Subcutaneous adipose tissue (tissue), 4 donors: ENCODE measurements around the gene CINP. TPM values are rescaled to one million over a fixed set of nuclear protein-coding genes. Genes with fewer than 3 reads are reported as not detected.

ENCODE experiments used
- total RNA-seq, 4 donors: library from RNA; depleted of rRNA; stranded (reverse); fragments of >200 nt; gene quantifications; one replicate each; pipeline ENCODE4 v1.1.0, GENCODE V29; 2016
- TF ChIP-seq, protein P1 (sequence below): fragments of 450-650 bp; IDR thresholded peaks from one replicate; pipeline ENCODE4 v1.5.1; 2016; ENCODE audit warnings: low read depth, mild to moderate bottlenecking, control low read depth, antibody characterized with exemption, moderate library complexity

The CINP gene
- total RNA-seq, 4 donors from 2014 or later: 21.8 to 41.1 (median 24.2) TPM

- TF ChIP-seq, protein P1, sequence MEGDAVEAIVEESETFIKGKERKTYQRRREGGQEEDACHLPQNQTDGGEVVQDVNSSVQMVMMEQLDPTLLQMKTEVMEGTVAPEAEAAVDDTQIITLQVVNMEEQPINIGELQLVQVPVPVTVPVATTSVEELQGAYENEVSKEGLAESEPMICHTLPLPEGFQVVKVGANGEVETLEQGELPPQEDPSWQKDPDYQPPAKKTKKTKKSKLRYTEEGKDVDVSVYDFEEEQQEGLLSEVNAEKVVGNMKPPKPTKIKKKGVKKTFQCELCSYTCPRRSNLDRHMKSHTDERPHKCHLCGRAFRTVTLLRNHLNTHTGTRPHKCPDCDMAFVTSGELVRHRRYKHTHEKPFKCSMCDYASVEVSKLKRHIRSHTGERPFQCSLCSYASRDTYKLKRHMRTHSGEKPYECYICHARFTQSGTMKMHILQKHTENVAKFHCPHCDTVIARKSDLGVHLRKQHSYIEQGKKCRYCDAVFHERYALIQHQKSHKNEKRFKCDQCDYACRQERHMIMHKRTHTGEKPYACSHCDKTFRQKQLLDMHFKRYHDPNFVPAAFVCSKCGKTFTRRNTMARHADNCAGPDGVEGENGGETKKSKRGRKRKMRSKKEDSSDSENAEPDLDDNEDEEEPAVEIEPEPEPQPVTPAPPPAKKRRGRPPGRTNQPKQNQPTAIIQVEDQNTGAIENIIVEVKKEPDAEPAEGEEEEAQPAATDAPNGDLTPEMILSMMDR: no peak
Measured at GRCh38 chr14:102373110-102373509, 10.4 kb upstream of the CINP start.

DNA sequence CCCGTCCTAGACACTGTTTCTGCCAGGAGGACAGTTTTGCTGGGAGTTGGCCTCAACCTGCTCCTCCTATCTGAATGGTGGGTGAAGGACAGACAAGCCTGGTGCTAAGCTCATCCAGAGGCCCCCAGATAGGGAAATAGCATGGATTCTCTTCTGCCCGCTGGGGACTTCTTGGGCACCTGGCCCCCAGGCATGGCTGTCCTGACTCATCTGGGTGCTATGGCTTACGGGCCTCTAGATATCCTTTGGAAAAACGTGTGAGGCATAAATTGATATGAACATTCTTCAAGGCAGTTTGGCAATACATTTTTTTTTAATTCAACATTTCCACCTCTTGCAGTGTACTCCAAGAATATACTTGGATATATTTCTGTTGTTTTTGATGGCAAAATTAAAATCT, 8.7 kb upstream of the CINP start:
- TF ChIP-seq, protein P1: no peak

DNA sequence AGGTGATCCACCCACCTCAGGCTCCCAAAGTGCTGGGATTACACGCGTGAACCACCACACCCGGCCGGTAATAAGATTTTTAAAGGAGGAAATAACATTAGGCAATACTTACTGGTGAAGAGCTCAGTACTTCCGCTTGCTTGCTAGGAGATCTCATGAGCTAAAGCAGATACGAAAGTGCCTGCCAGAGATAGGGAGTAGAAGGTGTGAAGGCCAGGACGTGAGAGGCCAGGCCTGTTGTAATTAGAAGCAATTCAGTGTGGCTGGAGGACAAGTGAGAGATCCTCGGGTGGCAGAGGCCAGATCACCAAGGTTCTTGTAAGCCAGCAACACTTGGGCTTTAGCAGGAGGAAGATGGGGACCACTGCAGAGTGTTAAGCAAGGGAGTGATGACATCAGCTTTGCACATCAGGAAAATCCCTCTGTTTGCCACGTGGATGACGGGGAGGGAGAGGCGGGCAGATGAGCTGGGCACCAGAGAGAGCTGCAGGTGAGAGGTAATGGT, 7.7 kb upstream of the CINP start:
- TF ChIP-seq, protein P1: no peak

GRCh38 chr14:102363182-102363943, 673 bp upstream of the CINP start:
- TF ChIP-seq, protein P1: no peak

DNA sequence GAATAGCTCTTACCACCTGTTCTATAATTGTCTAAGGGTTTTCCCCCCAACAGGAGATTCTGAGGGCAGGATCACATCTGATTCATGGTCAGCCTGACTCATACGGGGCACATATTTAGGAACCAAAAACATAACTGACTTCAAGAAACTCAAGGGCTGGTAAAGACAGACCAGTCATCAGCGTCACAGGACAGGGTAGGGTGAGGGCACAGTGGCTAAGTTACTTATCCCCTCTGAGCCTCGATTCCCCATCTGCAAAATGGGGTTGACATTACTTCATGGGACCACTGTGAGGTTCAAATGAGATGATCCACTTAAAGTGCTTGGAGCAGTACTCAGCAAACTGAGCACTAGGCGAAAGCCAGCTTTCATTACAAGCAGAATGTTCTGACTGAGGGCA, 606 bp downstream of the CINP start:
- TF ChIP-seq, protein P1: no peak

GRCh38 chr14:102360388-102360787, 2.3 kb downstream of the CINP start:
- TF ChIP-seq, protein P1: no peak

GRCh38 chr14:102359341-102359740, 3.3 kb downstream of the CINP start:
- TF ChIP-seq, protein P1: no peak
